Urothelium cell line (cell line): ENCODE measurements around the gene ZNF335.
"Not testable (repeated sequence)": the region's sequence is repeated elsewhere in the genome, so short reads cannot be mapped to it uniquely, and the experiment has no call there.

Experiments
- DNase-seq: peaks from one replicate; pipeline ENCODE4 v3.0.0; 2011; ENCODE audit warnings: low spot score, mixed read lengths
- FAIRE-seq: peaks from 2 replicates; lab custom pipeline; 2011; peaks lifted over from hg19 to GRCh38; lab: Jason Lieb, UNC

Gene ZNF335

GRCh38 chr20:46001498-46001897, 29.5 kb upstream of the ZNF335 start:
- no peak for DNase-seq
- FAIRE-seq = no peak

- DNase-seq (no peak), FAIRE-seq (no peak)
These were observed 28.4 kb upstream of the ZNF335 start for GRCh38 chr20:46000262-46000996.

- no peak for FAIRE-seq
- no peak for DNase-seq
These were observed 27.7 kb upstream of the ZNF335 start for GRCh38 chr20:45999557-46000261.

- no peak for FAIRE-seq
- DNase-seq = no peak
These were observed 26.8 kb upstream of the ZNF335 start for GRCh38 chr20:45998761-45999160.

- no peak for FAIRE-seq
- no peak for DNase-seq
These were observed 26.3 kb upstream of the ZNF335 start for GRCh38 chr20:45998337-45998736.

GRCh38 chr20:45997187-45997586, 25.2 kb upstream of the ZNF335 start:
- DNase-seq = no peak
- no peak for FAIRE-seq

GRCh38 chr20:45995495-45996097, 23.6 kb upstream of the ZNF335 start:
- not testable (repeated sequence) for FAIRE-seq, DNase-seq

- FAIRE-seq = no peak
- DNase-seq = no peak
These were observed 22.9 kb upstream of the ZNF335 start for GRCh38 chr20:45994761-45995493.

- DNase-seq = peak; percentile 72
- no peak for FAIRE-seq
These were observed 21.4 kb upstream of the ZNF335 start for GRCh38 chr20:45993197-45993951.

- no peak for DNase-seq
- no peak for FAIRE-seq
These were observed 19.6 kb upstream of the ZNF335 start for GRCh38 chr20:45991616-45992015.

- DNase-seq, FAIRE-seq: not testable (repeated sequence)
These were observed 16.8 kb upstream of the ZNF335 start for GRCh38 chr20:45988830-45989229.

GRCh38 chr20:45987108-45987780, 15.2 kb upstream of the ZNF335 start:
- FAIRE-seq = no peak

GRCh38 chr20:45985573-45985972, 13.6 kb upstream of the ZNF335 start:
- DNase-seq (no peak), FAIRE-seq (no peak)

More at GRCh38 chr20:45987108-45987780, 15.2 kb upstream of the ZNF335 start:
- peak; percentile 86 for DNase-seq

GRCh38 chr20:45983279-45983743, 11.3 kb upstream of the ZNF335 start:
- DNase-seq = no peak
- no peak for FAIRE-seq

GRCh38 chr20:45981261-45981660, 9.3 kb upstream of the ZNF335 start:
- DNase-seq (no peak), FAIRE-seq (no peak)

- FAIRE-seq = no peak
- DNase-seq = no peak
These were observed 4.1 kb upstream of the ZNF335 start for GRCh38 chr20:45976086-45976485.

GRCh38 chr20:45975686-45976085, 3.7 kb upstream of the ZNF335 start:
- DNase-seq (no peak), FAIRE-seq (no peak)

GRCh38 chr20:45974896-45975565, 3.0 kb upstream of the ZNF335 start:
- no peak for DNase-seq
- FAIRE-seq = no peak

GRCh38 chr20:45972500-45973183, 639 bp upstream of the ZNF335 start:
- DNase-seq (peak; percentile 99), FAIRE-seq (no peak)
